Measurements from ENCODE around the gene C1S.

Gene C1S

GRCh38 chr12:7066596-7066995 lies 6.1 kb downstream of the C1S start:
- ChIA-PET CTCF (interaction anchor here (0.7 kb wide), 1 partner anchor 1154 kb away, joined by 3 read pairs; no protein-coding TSS in a partner anchor), POLR2A (no interaction called here)
- TF ChIP-seq ZNF555 (tag by site-specific recombination; conservative IDR thresholded peaks at IDR 0.05) (no peak), ZNF510 (tag by site-specific recombination; IDR thresholded peaks at IDR 0.05; ENCODE audit: insufficient replicate concordance) (no peak), KLF8 (tag by site-specific recombination; IDR thresholded peaks at IDR 0.05) (no peak), MZF1 (tag by site-specific recombination; IDR thresholded peaks at IDR 0.05; ENCODE audit: borderline replicate concordance) (no peak), BCL11A (tag by site-specific recombination; IDR thresholded peaks at IDR 0.05; ENCODE audit: low read depth) (no peak)
- Histone ChIP-seq H3K27ac (ENCODE audit: extremely low read depth, low read depth, low read length) (no peak overlapping the region), H3K9me3 (ENCODE audit: control insufficient read depth, insufficient read depth, low read depth, low read length) (no peaks in the 10 kb centered on the region), H3K4me1 (ENCODE audit: control insufficient read depth, insufficient read depth, low read length) (no peaks in the 10 kb centered on the region), H3K4me3 (ENCODE audit: low read depth, low read length) (no peak overlapping the region), H3K36me3 (ENCODE audit: control insufficient read depth in 2 of 2, insufficient read depth in 1 of 2, low read length in 2 of 2) (no peaks in the 10 kb centered on the region)

GRCh38 chr12:7067096-7067495 lies 6.6 kb downstream of the C1S start:
- no peaks in the 10 kb centered on the region for H3K9me3 ChIP-seq (ENCODE audit: control insufficient read depth, insufficient read depth, low read depth, low read length)
- ChIA-PET POLR2A (no interaction called here), CTCF (interaction anchor here (0.7 kb wide), 1 partner anchor 1153 kb away, joined by 3 read pairs; no protein-coding TSS in a partner anchor)
- H3K36me3 ChIP-seq (ENCODE audit: control insufficient read depth in 2 of 2, insufficient read depth in 1 of 2, low read length in 2 of 2): no peaks in the 10 kb centered on the region
- no peak overlapping the region for H3K27ac ChIP-seq (ENCODE audit: extremely low read depth, low read depth, low read length)
- H3K4me3 ChIP-seq (ENCODE audit: low read depth, low read length): no peak overlapping the region
- no peaks in the 10 kb centered on the region for H3K4me1 ChIP-seq (ENCODE audit: control insufficient read depth, insufficient read depth, low read length)
- TF ChIP-seq ZNF830 (tag by site-specific recombination; IDR thresholded peaks at IDR 0.05; ENCODE audit: low read depth): no peak
- TF ChIP-seq ZNF626 (tag by site-specific recombination; IDR thresholded peaks at IDR 0.05): no peak

GRCh38 chr12:7068240-7068993 lies 7.9 kb downstream of the C1S start:
- H3K4me1 ChIP-seq (ENCODE audit: control insufficient read depth, insufficient read depth, low read length): no peaks in the 10 kb centered on the region
- POLR2A ChIA-PET: interaction anchor here (0.8 kb wide), 1 partner anchor 217 kb away, joined by 3 read pairs; the partner anchor contains the start of gene USP5
- CTCF ChIA-PET: interaction anchor here (0.6 to 0.7 kb wide), 2 partner anchors 25 to 48 kb away, joined by 3 to 8 read pairs; no protein-coding TSS in a partner anchor
- H3K27ac ChIP-seq (ENCODE audit: extremely low read depth, low read depth, low read length): no peak overlapping the region
- no peaks in the 10 kb centered on the region for H3K36me3 ChIP-seq (ENCODE audit: control insufficient read depth in 2 of 2, insufficient read depth in 1 of 2, low read length in 2 of 2)
- TF ChIP-seq HOXA7 (CRISPR knock-in tag; IDR thresholded peaks at IDR 0.05; ENCODE audit: borderline replicate concordance): no peak
- TF ChIP-seq KLF17 (tag by site-specific recombination; IDR thresholded peaks at IDR 0.05): no peak
- TF ChIP-seq ZNF645 (tag by site-specific recombination; IDR thresholded peaks at IDR 0.05): no peak
- TF ChIP-seq ZNF37A (tag by site-specific recombination; IDR thresholded peaks at IDR 0.05): no peak
- TF ChIP-seq ZNF121 (tag by site-specific recombination; IDR thresholded peaks at IDR 0.05): no peak
- no peak for TF ChIP-seq ZBTB17 (tag by site-specific recombination; IDR thresholded peaks at IDR 0.05)
- no peak for TF ChIP-seq ZNF148 (tag by site-specific recombination; IDR thresholded peaks at IDR 0.05; ENCODE audit: borderline replicate concordance)
- TF ChIP-seq ZNF221 (tag by site-specific recombination; IDR thresholded peaks at IDR 0.05; ENCODE audit: borderline replicate concordance): no peak
- TF ChIP-seq TCF7L2 (IDR thresholded peaks at IDR 0.05; ENCODE audit: borderline replicate concordance, low read depth, low read length): no peak
- no peak for TF ChIP-seq ZNF324 (tag by site-specific recombination; IDR thresholded peaks at IDR 0.05)
- no peak overlapping the region for H3K4me3 ChIP-seq (ENCODE audit: low read depth, low read length)
- H3K9me3 ChIP-seq (ENCODE audit: control insufficient read depth, insufficient read depth, low read depth, low read length): no peaks in the 10 kb centered on the region

All from HEK293 (cell line).